ENCODE measurements around the gene NFYB.

DNA sequence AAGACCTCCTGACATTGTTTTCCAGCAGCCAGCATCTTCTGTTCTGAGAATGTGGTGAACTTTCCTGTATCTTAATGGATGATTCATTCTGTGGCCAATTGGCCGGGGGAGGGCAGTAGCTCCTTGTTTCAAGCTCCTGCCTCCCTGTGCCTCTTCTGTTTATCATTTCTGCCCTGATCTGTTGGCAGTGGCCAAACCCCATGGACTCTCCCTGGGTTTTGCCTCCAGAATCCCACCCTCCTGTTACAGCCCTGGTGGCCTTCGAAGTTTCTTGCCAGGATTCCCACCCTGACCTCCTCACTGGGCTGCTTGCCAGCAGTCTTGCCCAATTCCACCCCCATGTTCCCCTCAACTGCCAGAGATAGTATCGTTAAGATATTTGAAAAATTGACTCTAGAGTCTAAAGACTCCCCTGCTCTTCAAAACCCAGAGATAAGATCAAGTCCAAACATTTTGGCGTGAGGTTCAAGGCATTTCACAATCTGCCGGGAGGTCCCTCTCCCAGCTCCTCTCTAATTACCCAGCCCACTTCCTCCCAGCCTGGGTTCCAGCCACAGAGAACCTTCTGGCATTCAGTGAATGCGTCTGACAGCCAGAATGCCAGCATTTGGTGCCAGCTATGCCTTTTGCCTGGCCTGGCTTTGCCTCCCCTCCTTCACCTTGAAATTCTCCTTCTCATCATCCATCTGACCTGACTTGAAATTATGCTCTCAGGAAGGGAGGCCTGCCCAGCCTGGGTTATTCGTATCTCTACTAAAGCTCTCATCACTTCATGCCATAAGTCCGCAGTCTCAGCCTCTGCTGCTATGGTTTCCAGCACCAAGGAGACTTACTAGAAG, 39.9 kb upstream of the NFYB start:
- TF ChIP-seq CTCF (IDR thresholded peaks at IDR 0.05) (no peak), EZH2 (IDR thresholded peaks at IDR 0.05; ENCODE audit: borderline replicate concordance, insufficient read depth, low read depth, low read length, poor library complexity, severe bottlenecking) (no peak)

Measured in B cell (primary cell).